Measurements from ENCODE around the gene EFNA5.

Gene EFNA5

GRCh38 chr5:107555425-107556090 is 115.2 kb downstream of the EFNA5 start:
- Histone ChIP-seq H3K9me3 (ENCODE audit: control insufficient read depth, insufficient read depth, low read depth, low read length) (no peaks in the 10 kb centered on the region), H3K4me1 (ENCODE audit: control insufficient read depth, insufficient read depth, low read length) (peaks cover 29% of the 10 kb centered on the region), H3K4me3 (ENCODE audit: low read depth, low read length) (no peak overlapping the region), H3K27ac (ENCODE audit: extremely low read depth, low read depth, low read length) (no peak overlapping the region), H3K36me3 (ENCODE audit: control insufficient read depth in 2 of 2, insufficient read depth in 1 of 2, low read length in 2 of 2) (no peaks in the 10 kb centered on the region)
- ChIA-PET POLR2A (interaction anchor here (0.9 to 1.7 kb wide), 3 partner anchors 8 to 117 kb away, joined by 3 to 4 read pairs (median 3); no protein-coding TSS in a partner anchor), CTCF (interaction anchor here (0.6 to 1.3 kb wide), 3 partner anchors 11 to 91 kb away, joined by 3 read pairs; no protein-coding TSS in a partner anchor)
- TF ChIP-seq, protein P1, sequence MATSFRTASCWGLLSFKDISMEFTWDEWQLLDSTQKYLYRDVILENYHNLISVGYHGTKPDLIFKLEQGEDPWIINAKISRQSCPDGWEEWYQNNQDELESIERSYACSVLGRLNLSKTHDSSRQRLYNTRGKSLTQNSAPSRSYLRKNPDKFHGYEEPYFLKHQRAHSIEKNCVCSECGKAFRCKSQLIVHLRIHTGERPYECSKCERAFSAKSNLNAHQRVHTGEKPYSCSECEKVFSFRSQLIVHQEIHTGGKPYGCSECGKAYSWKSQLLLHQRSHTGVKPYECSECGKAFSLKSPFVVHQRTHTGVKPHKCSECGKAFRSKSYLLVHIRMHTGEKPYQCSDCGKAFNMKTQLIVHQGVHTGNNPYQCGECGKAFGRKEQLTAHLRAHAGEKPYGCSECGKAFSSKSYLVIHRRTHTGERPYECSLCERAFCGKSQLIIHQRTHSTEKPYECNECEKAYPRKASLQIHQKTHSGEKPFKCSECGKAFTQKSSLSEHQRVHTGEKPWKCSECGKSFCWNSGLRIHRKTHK (tag by site-specific recombination; IDR thresholded peaks at IDR 0.05): no peak
- TF ChIP-seq, protein P2, sequence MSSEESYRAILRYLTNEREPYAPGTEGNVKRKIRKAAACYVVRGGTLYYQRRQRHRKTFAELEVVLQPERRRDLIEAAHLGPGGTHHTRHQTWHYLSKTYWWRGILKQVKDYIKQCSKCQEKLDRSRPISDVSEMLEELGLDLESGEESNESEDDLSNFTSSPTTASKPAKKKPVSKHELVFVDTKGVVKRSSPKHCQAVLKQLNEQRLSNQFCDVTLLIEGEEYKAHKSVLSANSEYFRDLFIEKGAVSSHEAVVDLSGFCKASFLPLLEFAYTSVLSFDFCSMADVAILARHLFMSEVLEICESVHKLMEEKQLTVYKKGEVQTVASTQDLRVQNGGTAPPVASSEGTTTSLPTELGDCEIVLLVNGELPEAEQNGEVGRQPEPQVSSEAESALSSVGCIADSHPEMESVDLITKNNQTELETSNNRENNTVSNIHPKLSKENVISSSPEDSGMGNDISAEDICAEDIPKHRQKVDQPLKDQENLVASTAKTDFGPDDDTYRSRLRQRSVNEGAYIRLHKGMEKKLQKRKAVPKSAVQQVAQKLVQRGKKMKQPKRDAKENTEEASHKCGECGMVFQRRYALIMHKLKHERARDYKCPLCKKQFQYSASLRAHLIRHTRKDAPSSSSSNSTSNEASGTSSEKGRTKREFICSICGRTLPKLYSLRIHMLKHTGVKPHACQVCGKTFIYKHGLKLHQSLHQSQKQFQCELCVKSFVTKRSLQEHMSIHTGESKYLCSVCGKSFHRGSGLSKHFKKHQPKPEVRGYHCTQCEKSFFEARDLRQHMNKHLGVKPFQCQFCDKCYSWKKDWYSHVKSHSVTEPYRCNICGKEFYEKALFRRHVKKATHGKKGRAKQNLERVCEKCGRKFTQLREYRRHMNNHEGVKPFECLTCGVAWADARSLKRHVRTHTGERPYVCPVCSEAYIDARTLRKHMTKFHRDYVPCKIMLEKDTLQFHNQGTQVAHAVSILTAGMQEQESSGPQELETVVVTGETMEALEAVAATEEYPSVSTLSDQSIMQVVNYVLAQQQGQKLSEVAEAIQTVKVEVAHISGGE (tag by site-specific recombination; conservative IDR thresholded peaks at IDR 0.05; ENCODE audit: low read depth): no peak
- no peak for TF ChIP-seq ZXDB (tag by site-specific recombination; IDR thresholded peaks at IDR 0.05)
- no peak for TF ChIP-seq ZNF2 (tag by site-specific recombination; IDR thresholded peaks at IDR 0.05)
- no peak for TF ChIP-seq FEZF1 (tag by site-specific recombination; IDR thresholded peaks at IDR 0.05)
- no peak for TF ChIP-seq ZNF184 (tag by site-specific recombination; IDR thresholded peaks at IDR 0.05)
- no peak for TF ChIP-seq INSM2 (tag by site-specific recombination; IDR thresholded peaks at IDR 0.05)
- TF ChIP-seq SP3 (tag by site-specific recombination; IDR thresholded peaks at IDR 0.05): no peak
- TF ChIP-seq HOXA7 (CRISPR knock-in tag; IDR thresholded peaks at IDR 0.05; ENCODE audit: borderline replicate concordance): no peak

GRCh38 chr5:107554776-107555424 is 115.8 kb downstream of the EFNA5 start:
- POLR2A ChIA-PET: interaction anchor here (0.9 to 1.7 kb wide), 3 partner anchors 9 to 117 kb away, joined by 3 to 4 read pairs (median 3); no protein-coding TSS in a partner anchor
- H3K4me1 ChIP-seq (ENCODE audit: control insufficient read depth, insufficient read depth, low read length): peaks cover 29% of the 10 kb centered on the region
- H3K36me3 ChIP-seq (ENCODE audit: control insufficient read depth in 2 of 2, insufficient read depth in 1 of 2, low read length in 2 of 2): no peaks in the 10 kb centered on the region
- no peak overlapping the region for H3K27ac ChIP-seq (ENCODE audit: extremely low read depth, low read depth, low read length)
- CTCF ChIA-PET: no interaction called here
- no peaks in the 10 kb centered on the region for H3K9me3 ChIP-seq (ENCODE audit: control insufficient read depth, insufficient read depth, low read depth, low read length)
- no peak overlapping the region for H3K4me3 ChIP-seq (ENCODE audit: low read depth, low read length)
- TF ChIP-seq ZNF585B (tag by site-specific recombination; IDR thresholded peaks at IDR 0.05) (no peak), ZNF530 (tag by site-specific recombination; IDR thresholded peaks at IDR 0.05; ENCODE audit: low read depth) (no peak), TCF7L2 (IDR thresholded peaks at IDR 0.05; ENCODE audit: borderline replicate concordance, low read depth, low read length) (no peak), RBAK (tag by site-specific recombination; IDR thresholded peaks at IDR 0.05) (no peak), ZSCAN30 (tag by site-specific recombination; IDR thresholded peaks at IDR 0.05) (no peak)
- TF ChIP-seq, protein P1 (tag by site-specific recombination; IDR thresholded peaks at IDR 0.05): no peak

Measured in HEK293 (cell line).